Urinary bladder (tissue), 4 donors: Measurements from ENCODE around the gene SEMA3B. TPM values are rescaled to one million over a fixed set of nuclear protein-coding genes. Genes with fewer than 3 reads are reported as not detected.
"Not testable (repeated sequence)": the region's sequence is repeated elsewhere in the genome, so short reads cannot be mapped to it uniquely, and the experiment has no call there.

Experiments
- DNase-seq: peaks from one replicate; pipeline ENCODE4 v3.0.0-alpha.2; 2015; ENCODE audit errors: extremely low spot score
- H3K27ac ChIP-seq: one replicate; pipeline ENCODE4 v1.5.1; 2013; ENCODE audit warnings: low read depth, mild to moderate bottlenecking, moderate library complexity
- H3K36me3 ChIP-seq: one replicate; pipeline ENCODE4 v1.6.1; 2013; ENCODE audit warnings: mild to moderate bottlenecking, moderate library complexity; ENCODE audit not compliant: insufficient read depth
- H3K4me1 ChIP-seq: one replicate; pipeline ENCODE4 v1.6.1; 2013; ENCODE audit warnings: mild to moderate bottlenecking, moderate library complexity; ENCODE audit not compliant: insufficient read depth
- H3K4me3 ChIP-seq: one replicate; pipeline ENCODE4 v1.5.1; 2013; ENCODE audit warnings: low read depth, low read length
- WGBS: extraction: QIAGEN DNeasy Blood & Tissue Kit; methylation state at CpG from one replicate; pipeline ENCODE4 v1.1.7; 2013; 5-methylcytosine and 5-hydroxymethylcytosine counted together
- polyA plus RNA-seq: library from polyadenylated mRNA; stranded (reverse); fragments of 200-250 nt; gene quantifications from one replicate; pipeline ENCODE4 v1.2.3, GENCODE V29; 2013
- total RNA-seq: library from RNA; depleted of rRNA; stranded (reverse); fragments of >200 nt; gene quantifications from one replicate; pipeline ENCODE4 v1.2.3, GENCODE V29; 2014
- donor health status: healthy with polysubstance abuse.
- donor health status: healthy.

SEMA3B gene
- total and polyA plus RNA-seq, 2 donors = 35.5 to 63.4 TPM

- no peaks in the 10 kb centered on the region for H3K36me3 ChIP-seq
- no peak overlapping the region for H3K27ac ChIP-seq
- no peak overlapping the region for H3K4me3 ChIP-seq
- no peak for DNase-seq
- 77% methylated on average over 6 of the region's 6 CpGs for WGBS
- peaks cover 5% of the 10 kb centered on the region for H3K4me1 ChIP-seq
These were observed 2.9 kb upstream of the SEMA3B start for GRCh38 chr3:50266017-50266416.

GRCh38 chr3:50266836-50267235, 2.1 kb upstream of the SEMA3B start:
- no peaks in the 10 kb centered on the region for H3K36me3 ChIP-seq
- WGBS = 51% methylated on average over 7 of the region's 7 CpGs
- peaks cover 5% of the 10 kb centered on the region for H3K4me1 ChIP-seq
- no peak for DNase-seq
- H3K4me3 ChIP-seq = peak overlapping the region; percentile 34
- peak overlapping the region; percentile 70 for H3K27ac ChIP-seq

GRCh38 chr3:50267280-50267913, 1.6 kb upstream of the SEMA3B start:
- peak overlapping the region; percentile 70 for H3K27ac ChIP-seq
- H3K4me1 ChIP-seq = peaks cover 5% of the 10 kb centered on the region
- no peaks in the 10 kb centered on the region for H3K36me3 ChIP-seq
- peak overlapping the region; percentile 34 for H3K4me3 ChIP-seq
- no peak for DNase-seq
- WGBS = 6% methylated on average over 22 of the region's 22 CpGs

GRCh38 chr3:50268276-50268675, 671 bp upstream of the SEMA3B start:
- no peak overlapping the region for H3K4me3 ChIP-seq
- no peaks in the 10 kb centered on the region for H3K36me3 ChIP-seq

GRCh38 chr3:50269460-50269859, 513 bp downstream of the SEMA3B start:
- H3K4me3 ChIP-seq = no peak overlapping the region
- no peaks in the 10 kb centered on the region for H3K36me3 ChIP-seq
- 44% methylated on average over 4 of the region's 4 CpGs for WGBS
- DNase-seq = no peak
- H3K4me1 ChIP-seq = peaks cover 5% of the 10 kb centered on the region
- peak overlapping the region; percentile 32 for H3K27ac ChIP-seq

More at GRCh38 chr3:50268276-50268675, 671 bp upstream of the SEMA3B start:
- Histone ChIP-seq H3K4me1 (peaks cover 5% of the 10 kb centered on the region), H3K27ac (no peak overlapping the region)
- WGBS = 43% methylated on average over 3 of the region's 3 CpGs
- DNase-seq = no peak

GRCh38 chr3:50269977-50270413, 1.0 kb downstream of the SEMA3B start:
- Histone ChIP-seq H3K36me3 (no peaks in the 10 kb centered on the region), H3K27ac (no peak overlapping the region), H3K4me1 (peaks cover 5% of the 10 kb centered on the region), H3K4me3 (no peak overlapping the region)
- WGBS = 76% methylated on average over 8 of the region's 8 CpGs
- DNase-seq = no peak

- peaks cover 4% of the 10 kb centered on the region for H3K4me1 ChIP-seq
- H3K27ac ChIP-seq = no peak overlapping the region
- DNase-seq = no peak
- H3K4me3 ChIP-seq = no peak overlapping the region
- WGBS = 79% methylated on average over 19 of the region's 19 CpGs
- H3K36me3 ChIP-seq = no peaks in the 10 kb centered on the region
These were observed 1.7 kb downstream of the SEMA3B start for GRCh38 chr3:50270422-50271224.

GRCh38 chr3:50271314-50271936, 2.5 kb downstream of the SEMA3B start:
- H3K4me3 ChIP-seq = no peak overlapping the region
- 77% methylated on average over 10 of the region's 10 CpGs for WGBS
- H3K4me1 ChIP-seq = peaks cover 3% of the 10 kb centered on the region
- DNase-seq = no peak
- H3K27ac ChIP-seq = no peak overlapping the region
- H3K36me3 ChIP-seq = no peaks in the 10 kb centered on the region

GRCh38 chr3:50272538-50272910, 3.6 kb downstream of the SEMA3B start:
- not testable (repeated sequence) for DNase-seq, H3K36me3 ChIP-seq, H3K27ac ChIP-seq, H3K4me3 ChIP-seq, H3K4me1 ChIP-seq
- WGBS = 69% methylated on average over 10 of the region's 10 CpGs

- H3K36me3 ChIP-seq = no peaks in the 10 kb centered on the region
- no peak overlapping the region for H3K27ac ChIP-seq
- WGBS = 10% methylated on average over 61 of the region's 61 CpGs
- DNase-seq = no peak
- peaks cover 3% of the 10 kb centered on the region for H3K4me1 ChIP-seq
- H3K4me3 ChIP-seq = no peak overlapping the region
These were observed 4.2 kb downstream of the SEMA3B start for GRCh38 chr3:50272911-50273688.

- Histone ChIP-seq H3K4me3 (no peak overlapping the region), H3K36me3 (no peaks in the 10 kb centered on the region), H3K4me1 (peaks cover 3% of the 10 kb centered on the region), H3K27ac (no peak overlapping the region)
- no peak for DNase-seq
- WGBS = 56% methylated on average over 31 of the region's 31 CpGs
These were observed 4.7 kb downstream of the SEMA3B start for GRCh38 chr3:50273689-50274065.

- no peak overlapping the region for H3K4me3 ChIP-seq
- WGBS = 47% methylated on average over 26 of the region's 26 CpGs
- H3K27ac ChIP-seq = no peak overlapping the region
- no peaks in the 10 kb centered on the region for H3K36me3 ChIP-seq
- DNase-seq = no peak
- H3K4me1 ChIP-seq = no peaks in the 10 kb centered on the region
These were observed 5.6 kb downstream of the SEMA3B start for GRCh38 chr3:50274371-50275104.
